K562 (cell line): ENCODE results near the gene EEF1A2. TPM values are rescaled to one million over a fixed set of nuclear protein-coding genes. Genes with fewer than 3 reads are reported as not detected.

Source experiments
- EHMT2 ChIP-seq: fragments of 450-650 bp; IDR thresholded peaks from 2 replicates; pipeline ENCODE4 v1.6.1; 2018; ENCODE audit warnings: antibody characterized with exemption
- EP400 ChIP-seq: fragments of 450-650 bp; IDR thresholded peaks from 2 replicates; pipeline ENCODE4 v1.6.1; 2017; ENCODE audit warnings: antibody characterized with exemption, mild to moderate bottlenecking, moderate library complexity
- ETV6 ChIP-seq, 3 experiments: fragments of 150-350 bp in 1 of 3; sonication (generic) in 1 of 3; formaldehyde crosslinking in 1 of 3; IDR thresholded peaks; 2 replicates each; pipeline versions ENCODE4 v1.6.1 to v1.8.0; 2014 to 2022; ENCODE audit warnings: borderline replicate concordance in 2 of 3, low read depth in 2 of 3, antibody characterized with exemption in 1 of 3, low read length in 1 of 3, mild to moderate bottlenecking in 1 of 3, missing genetic modification reagents in 1 of 3
- HBP1 ChIP-seq: fragments of 450-650 bp; formaldehyde crosslinking; IDR thresholded peaks from 2 replicates; pipeline ENCODE4 v1.4.0; 2022; ENCODE audit warnings: missing genetic modification characterization
- HOXB6 ChIP-seq: fragments of 250-450 bp; sonication (Bioruptor Pico); IDR thresholded peaks from 2 replicates; pipeline ENCODE4 v1.5.1; 2022; ENCODE audit warnings: mild to moderate bottlenecking, borderline replicate concordance
- HSF4 ChIP-seq: fragments of 250-450 bp; sonication (Bioruptor Pico); IDR thresholded peaks from 2 replicates; pipeline ENCODE4 v2.1.2; 2022; ENCODE audit warnings: mild to moderate bottlenecking, moderate library complexity, borderline replicate concordance
- KDM4B ChIP-seq, 2 experiments: fragments of 450-650 bp in 1 of 2; sonication (generic) in 1 of 2; IDR thresholded peaks; 2 replicates each; pipeline ENCODE4 v1.6.1; 2016 to 2017; ENCODE audit warnings: borderline replicate concordance in 2 of 2, antibody characterized with exemption in 1 of 2, low read depth in 1 of 2, mild to moderate bottlenecking in 1 of 2
- MAZ ChIP-seq, 2 experiments: fragments of 450-650 bp in 1 of 2; sonication (generic) in 1 of 2; formaldehyde crosslinking; IDR thresholded peaks in 1 of 2; conservative IDR thresholded peaks in 1 of 2; 2 replicates each; pipeline versions ENCODE4 v1.4.0 to v1.5.0; 2020; ENCODE audit warnings: mild to moderate bottlenecking in 1 of 2, missing genetic modification reagents in 1 of 2
- MCM3 ChIP-seq: fragments of 450-650 bp; IDR thresholded peaks from 2 replicates; pipeline ENCODE4 v1.6.1; 2016
- NR2F6 ChIP-seq: fragments of 450-650 bp; formaldehyde crosslinking; IDR thresholded peaks from 2 replicates; pipeline ENCODE4 v1.4.0; 2020; ENCODE audit warnings: mild to moderate bottlenecking
- PTBP1 ChIP-seq: fragments of 200-400 bp; formaldehyde crosslinking; IDR thresholded peaks from 2 replicates; pipeline ENCODE4 v1.6.1; 2017; ENCODE audit warnings: low read depth, low read length
- RAD21 ChIP-seq, 2 experiments: fragments of 250-450 bp in 1 of 2; fragments of 450-650 bp in 1 of 2; sonication (Bioruptor Pico) in 1 of 2; formaldehyde crosslinking in 1 of 2; IDR thresholded peaks in 1 of 2; conservative IDR thresholded peaks in 1 of 2; 2 replicates each; pipeline versions ENCODE4 v1.4.0 to v1.8.0; 2020 to 2022; ENCODE audit warnings: mild to moderate bottlenecking in 2 of 2, moderate library complexity in 1 of 2
- SMARCC2 ChIP-seq: fragments of 450-650 bp; IDR thresholded peaks from 2 replicates; pipeline ENCODE4 v1.6.1; 2017; ENCODE audit warnings: antibody characterized with exemption, moderate library complexity, mild to moderate bottlenecking, low read depth
- SRSF9 ChIP-seq: fragments of 200-400 bp; formaldehyde crosslinking; IDR thresholded peaks from 2 replicates; pipeline ENCODE4 v1.6.1; 2017; ENCODE audit warnings: low read depth, low read length, borderline replicate concordance
- polyA plus RNA-seq, 8 experiments: library from polyadenylated mRNA; depleted of rRNA in 4 of 8; stranded (reverse) in 5 of 8; unstranded in 3 of 8; fragments of >200 nt; fragmentation: Nextera tagmentation in 2 of 8; fragmentation: Illumina TruSeq in 1 of 8; extraction: Ambion mirVana in 2 of 8; extraction: Trizol in 1 of 8; gene quantifications; 2 replicates each; pipeline versions ENCODE4 v1.2.1 to v1.2.3, GENCODE V29; 2011 to 2014; ENCODE audit warnings: inconsistent platforms in 1 of 8, missing spikeins in 1 of 8
- total RNA-seq, 7 experiments: library from RNA; depleted of rRNA in 6 of 7; stranded (reverse); fragments of >200 nt in 6 of 7; fragmentation: Illumina TruSeq in 2 of 7; extraction: Trizol in 2 of 7; gene quantifications; 2 replicates each; pipeline versions ENCODE4 v1.2.1 to v1.2.3, GENCODE V29; 2011 to 2021; ENCODE audit warnings: low replicate concordance in 1 of 7
- TF ChIP-seq, protein P1 (sequence below): fragments of 150-350 bp; IDR thresholded peaks from 2 replicates; pipeline ENCODE4 v1.6.1; 2014; ENCODE audit warnings: low read depth, mild to moderate bottlenecking, low read length, borderline replicate concordance

The EEF1A2 gene
- total and polyA plus RNA-seq, 9 of the 15 experiments (the other 6 are each of a cell fraction or from before 2014, with no cell fraction given) = 0.04 to 29.6 (median 11.5) TPM

DNA sequence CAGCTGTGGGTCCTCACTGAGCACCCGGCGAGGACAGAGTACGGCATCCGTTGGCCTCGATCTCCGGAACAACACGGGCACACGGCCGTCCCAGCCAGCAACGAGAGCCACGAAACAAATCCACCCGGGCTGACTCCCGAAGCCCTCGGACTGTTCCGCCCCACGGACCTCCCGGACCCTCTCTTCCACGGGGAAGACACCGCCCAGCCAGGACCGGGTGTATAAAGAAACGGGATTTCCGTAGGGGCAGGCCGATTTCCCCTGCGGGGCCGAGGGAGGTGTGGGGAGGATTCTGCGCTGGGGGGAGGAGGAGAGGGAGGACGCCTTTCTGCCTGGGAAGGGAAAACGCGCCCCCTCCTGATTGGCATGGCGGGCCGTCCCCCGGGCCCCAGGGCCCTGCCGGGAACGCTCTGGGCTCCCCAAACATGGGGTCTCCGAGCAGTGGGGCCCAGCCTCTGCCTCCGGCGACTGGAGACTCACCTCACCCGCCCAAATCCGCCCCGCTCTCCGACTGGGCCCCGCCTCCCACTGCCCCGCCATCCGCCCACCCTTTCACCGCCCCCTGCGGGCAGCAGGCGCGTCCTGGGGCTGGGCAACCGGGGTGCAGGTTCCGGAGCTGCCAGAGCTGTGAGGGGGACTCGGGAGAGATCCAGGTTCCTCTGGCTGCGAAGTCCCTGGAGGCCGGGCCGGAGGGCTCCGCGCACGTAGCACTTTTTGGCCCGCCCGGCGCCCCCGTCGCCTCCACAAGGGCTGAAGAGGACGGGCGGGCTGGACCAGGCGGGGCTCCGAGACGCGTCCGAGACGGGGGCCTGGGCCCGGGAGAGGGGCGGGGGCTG is 21.0 kb upstream of the EEF1A2 start (continued):
- TF ChIP-seq, protein P1, sequence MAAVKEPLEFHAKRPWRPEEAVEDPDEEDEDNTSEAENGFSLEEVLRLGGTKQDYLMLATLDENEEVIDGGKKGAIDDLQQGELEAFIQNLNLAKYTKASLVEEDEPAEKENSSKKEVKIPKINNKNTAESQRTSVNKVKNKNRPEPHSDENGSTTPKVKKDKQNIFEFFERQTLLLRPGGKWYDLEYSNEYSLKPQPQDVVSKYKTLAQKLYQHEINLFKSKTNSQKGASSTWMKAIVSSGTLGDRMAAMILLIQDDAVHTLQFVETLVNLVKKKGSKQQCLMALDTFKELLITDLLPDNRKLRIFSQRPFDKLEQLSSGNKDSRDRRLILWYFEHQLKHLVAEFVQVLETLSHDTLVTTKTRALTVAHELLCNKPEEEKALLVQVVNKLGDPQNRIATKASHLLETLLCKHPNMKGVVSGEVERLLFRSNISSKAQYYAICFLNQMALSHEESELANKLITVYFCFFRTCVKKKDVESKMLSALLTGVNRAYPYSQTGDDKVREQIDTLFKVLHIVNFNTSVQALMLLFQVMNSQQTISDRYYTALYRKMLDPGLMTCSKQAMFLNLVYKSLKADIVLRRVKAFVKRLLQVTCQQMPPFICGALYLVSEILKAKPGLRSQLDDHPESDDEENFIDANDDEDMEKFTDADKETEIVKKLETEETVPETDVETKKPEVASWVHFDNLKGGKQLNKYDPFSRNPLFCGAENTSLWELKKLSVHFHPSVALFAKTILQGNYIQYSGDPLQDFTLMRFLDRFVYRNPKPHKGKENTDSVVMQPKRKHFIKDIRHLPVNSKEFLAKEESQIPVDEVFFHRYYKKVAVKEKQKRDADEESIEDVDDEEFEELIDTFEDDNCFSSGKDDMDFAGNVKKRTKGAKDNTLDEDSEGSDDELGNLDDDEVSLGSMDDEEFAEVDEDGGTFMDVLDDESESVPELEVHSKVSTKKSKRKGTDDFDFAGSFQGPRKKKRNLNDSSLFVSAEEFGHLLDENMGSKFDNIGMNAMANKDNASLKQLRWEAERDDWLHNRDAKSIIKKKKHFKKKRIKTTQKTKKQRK = no peak
- TF ChIP-seq PTBP1 (no peak), NR2F6 (CRISPR knock-in tag) (no peak), RAD21 (CRISPR knock-in tag; conservative IDR thresholded peaks at IDR 0.05 in 1 of 2, IDR thresholded peaks at IDR 0.05 in 1 of 2) (peak; percentile 20 to 25; a peak in 1 of 4 replicates), HOXB6 (CRISPR knock-in tag) (no peak), HBP1 (no peak), SMARCC2 (no peak), MCM3 (no peak), ETV6 (IDR thresholded peaks at IDR 0.05; ENCODE audit: borderline replicate concordance in 1 of 2, low read depth in 2 of 2, low read length in 1 of 2) (no peak), ETV6 (CRISPR knock-in tag; IDR thresholded peaks at IDR 0.05; ENCODE audit: borderline replicate concordance) (no peak), EP400 (0 out of 2 replicates have a peak, but pooled peaks have one; percentile 22), EHMT2 (no peak), SRSF9 (no peak), MAZ (CRISPR knock-in tag; conservative IDR thresholded peaks at IDR 0.05 in 1 of 2, IDR thresholded peaks at IDR 0.05 in 1 of 2) (peak; percentile 56 to 65; a peak in 3 of 4 replicates), HSF4 (CRISPR knock-in tag) (no peak), KDM4B (IDR thresholded peaks at IDR 0.05; ENCODE audit: borderline replicate concordance in 2 of 2, low read depth in 1 of 2) (no peak)
